IMR-90 (cell line): Measurements from ENCODE around the gene CEBPZ.

Source experiments
- CHD1 ChIP-seq: IDR thresholded peaks from 2 replicates; pipeline ENCODE4 v1.6.1; 2012; ENCODE audit warnings: low read depth, low read length, improper control_type of control experiment
- FOS ChIP-seq: fragments of 150-350 bp; IDR thresholded peaks from 2 replicates; pipeline ENCODE4 v1.6.1; 2016; ENCODE audit warnings: low read depth, low read length
- MAFK ChIP-seq: IDR thresholded peaks from 2 replicates; pipeline ENCODE4 v1.6.1; 2012; ENCODE audit warnings: low read depth, low read length, improper control_type of control experiment
- MXI1 ChIP-seq: IDR thresholded peaks from 2 replicates; pipeline ENCODE4 v1.6.1; 2012; ENCODE audit warnings: low read depth, mild to moderate bottlenecking, low read length, moderate library complexity, borderline replicate concordance
- POLR2A ChIP-seq: IDR thresholded peaks from 2 replicates; pipeline ENCODE4 v1.6.1; 2012; ENCODE audit warnings: mild to moderate bottlenecking, low read depth, low read length
- RAD21 ChIP-seq: IDR thresholded peaks from 2 replicates; pipeline ENCODE4 v1.6.1; 2012; ENCODE audit warnings: low read length, improper control_type of control experiment
- RCOR1 ChIP-seq: IDR thresholded peaks from 2 replicates; pipeline ENCODE4 v1.6.1; 2012; ENCODE audit warnings: mild to moderate bottlenecking, low read length, improper control_type of control experiment; ENCODE audit not compliant: insufficient replicate concordance
- RFX5 ChIP-seq: IDR thresholded peaks from 2 replicates; pipeline ENCODE4 v1.8.0; 2012; ENCODE audit warnings: low read depth, mild to moderate bottlenecking, low read length, moderate library complexity
- SMC3 ChIP-seq: fragments of 150-350 bp; IDR thresholded peaks from 2 replicates; pipeline ENCODE4 v1.6.1; 2016; ENCODE audit warnings: low read depth, mild to moderate bottlenecking, antibody characterized with exemption, low read length, moderate library complexity
- TF ChIP-seq, protein P1 (sequence below): conservative IDR thresholded peaks from 2 replicates; pipeline ENCODE4 v1.5.1; 2012; ENCODE audit warnings: mild to moderate bottlenecking, low read depth, low read length, improper control_type of control experiment
- TF ChIP-seq, protein P2 (sequence below): fragments of 150-350 bp; IDR thresholded peaks from 2 replicates; pipeline ENCODE4 v1.6.1; 2016; ENCODE audit warnings: low read depth, mild to moderate bottlenecking, low read length, moderate library complexity, borderline replicate concordance

DNA sequence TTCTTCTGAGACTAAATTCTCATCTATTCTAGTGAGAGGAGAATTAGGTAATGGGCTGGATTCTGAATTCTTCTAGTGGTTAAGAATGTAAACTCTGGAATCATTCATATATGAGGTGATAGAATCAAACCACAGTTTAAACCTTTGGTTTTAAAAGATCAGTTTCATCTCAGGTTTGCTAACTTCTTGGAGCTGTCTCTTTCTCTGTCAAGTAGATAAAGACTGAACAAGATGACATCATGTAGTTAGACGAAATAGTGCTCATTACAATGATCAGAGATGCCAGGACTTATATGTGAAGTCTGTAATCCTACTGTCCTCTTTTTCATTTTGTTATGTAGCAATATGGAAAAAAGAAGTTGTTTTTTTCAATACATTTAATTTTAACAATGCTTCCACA is 30.2 kb downstream of the CEBPZ start:
- TF ChIP-seq, protein P1, sequence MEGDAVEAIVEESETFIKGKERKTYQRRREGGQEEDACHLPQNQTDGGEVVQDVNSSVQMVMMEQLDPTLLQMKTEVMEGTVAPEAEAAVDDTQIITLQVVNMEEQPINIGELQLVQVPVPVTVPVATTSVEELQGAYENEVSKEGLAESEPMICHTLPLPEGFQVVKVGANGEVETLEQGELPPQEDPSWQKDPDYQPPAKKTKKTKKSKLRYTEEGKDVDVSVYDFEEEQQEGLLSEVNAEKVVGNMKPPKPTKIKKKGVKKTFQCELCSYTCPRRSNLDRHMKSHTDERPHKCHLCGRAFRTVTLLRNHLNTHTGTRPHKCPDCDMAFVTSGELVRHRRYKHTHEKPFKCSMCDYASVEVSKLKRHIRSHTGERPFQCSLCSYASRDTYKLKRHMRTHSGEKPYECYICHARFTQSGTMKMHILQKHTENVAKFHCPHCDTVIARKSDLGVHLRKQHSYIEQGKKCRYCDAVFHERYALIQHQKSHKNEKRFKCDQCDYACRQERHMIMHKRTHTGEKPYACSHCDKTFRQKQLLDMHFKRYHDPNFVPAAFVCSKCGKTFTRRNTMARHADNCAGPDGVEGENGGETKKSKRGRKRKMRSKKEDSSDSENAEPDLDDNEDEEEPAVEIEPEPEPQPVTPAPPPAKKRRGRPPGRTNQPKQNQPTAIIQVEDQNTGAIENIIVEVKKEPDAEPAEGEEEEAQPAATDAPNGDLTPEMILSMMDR, result no peak
- TF ChIP-seq POLR2A, result no peak
- no peak for TF ChIP-seq MAFK
- no peak for TF ChIP-seq RAD21
- TF ChIP-seq RFX5, result no peak
- TF ChIP-seq FOS, result no peak
- TF ChIP-seq, protein P2, sequence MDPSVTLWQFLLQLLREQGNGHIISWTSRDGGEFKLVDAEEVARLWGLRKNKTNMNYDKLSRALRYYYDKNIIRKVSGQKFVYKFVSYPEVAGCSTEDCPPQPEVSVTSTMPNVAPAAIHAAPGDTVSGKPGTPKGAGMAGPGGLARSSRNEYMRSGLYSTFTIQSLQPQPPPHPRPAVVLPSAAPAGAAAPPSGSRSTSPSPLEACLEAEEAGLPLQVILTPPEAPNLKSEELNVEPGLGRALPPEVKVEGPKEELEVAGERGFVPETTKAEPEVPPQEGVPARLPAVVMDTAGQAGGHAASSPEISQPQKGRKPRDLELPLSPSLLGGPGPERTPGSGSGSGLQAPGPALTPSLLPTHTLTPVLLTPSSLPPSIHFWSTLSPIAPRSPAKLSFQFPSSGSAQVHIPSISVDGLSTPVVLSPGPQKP, result no peak
- TF ChIP-seq CHD1, result no peak
- TF ChIP-seq RCOR1, result no peak
- no peak for TF ChIP-seq SMC3
- TF ChIP-seq MXI1, result no peak
